ENCODE measurements around the gene ADGRG3. TPM values are rescaled to one million over a fixed set of nuclear protein-coding genes. Genes with fewer than 3 reads are reported as not detected.

ADGRG3 gene
- total RNA-seq, 1 donor from 2014 or later = not detected

DNA sequence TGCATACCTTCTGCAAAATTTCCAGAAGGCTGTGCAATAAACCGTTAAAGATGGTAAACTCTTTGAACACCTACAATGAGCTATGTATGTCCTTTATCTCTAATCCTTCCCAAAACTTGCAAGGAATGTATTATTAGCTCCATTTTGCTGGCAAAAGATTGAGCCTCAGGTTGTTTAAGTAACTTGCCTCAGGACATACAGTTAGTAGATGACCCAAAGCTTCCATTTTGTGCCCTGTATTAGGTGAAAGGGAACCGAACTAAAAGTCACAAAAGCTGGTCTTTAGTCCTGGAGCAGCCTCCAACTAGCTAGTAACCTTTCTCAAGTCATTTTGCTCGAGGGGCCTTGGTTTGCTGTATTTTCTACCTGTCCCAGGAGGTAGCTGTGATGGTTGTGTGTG, 4.3 kb downstream of the ADGRG3 start:
- no peaks in the 10 kb centered on the region for H3K79me2 ChIP-seq (ENCODE audit: insufficient read depth, low read length)
- peaks cover 28% of the 10 kb centered on the region for H3K27me3 Mint-ChIP-seq (ENCODE audit: low read depth, unreplicated experiment)

DNA sequence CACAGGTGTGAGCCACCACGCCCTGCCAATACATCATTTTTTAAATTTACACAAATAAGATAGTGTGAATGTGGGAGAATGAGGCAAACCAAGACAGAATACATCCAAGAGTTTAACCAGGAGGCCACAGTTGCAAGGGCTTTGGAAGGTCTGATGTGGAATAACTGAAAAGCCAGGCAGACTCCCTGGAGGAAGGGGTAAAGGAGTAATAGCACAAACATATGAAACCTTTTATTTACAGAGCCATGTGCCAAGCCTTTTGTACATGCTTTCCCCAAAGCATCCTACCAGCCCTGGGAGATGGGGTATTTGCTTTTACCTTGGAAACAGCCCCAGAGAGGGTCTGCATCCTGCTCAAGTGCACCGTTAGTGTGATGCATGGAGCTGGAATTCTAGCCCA, 4.7 kb downstream of the ADGRG3 start:
- DNase-seq (ENCODE audit: low read depth) = no peak
- H3K27ac ChIP-seq (ENCODE audit: low read depth, low read length) = no peak overlapping the region
- no peaks in the 10 kb centered on the region for H3K36me3 ChIP-seq (ENCODE audit: insufficient read depth, low read length)
- no peak overlapping the region for H3K4me3 ChIP-seq (ENCODE audit: insufficient read depth, low read depth, low read length)
- no peak overlapping the region for H2AFZ ChIP-seq (ENCODE audit: low read depth, low read length)
- H3K9me3 ChIP-seq (ENCODE audit: insufficient read depth, low read depth, low read length) = no peaks in the 10 kb centered on the region
- no peaks in the 10 kb centered on the region for H4K20me1 ChIP-seq (ENCODE audit: insufficient read depth, low read length)
- Mint-ChIP-seq H3K27me3 (ENCODE audit: low read depth, unreplicated experiment) (peaks cover 28% of the 10 kb centered on the region), H3K36me3 (ENCODE audit: low read depth, unreplicated experiment) (no peaks in the 10 kb centered on the region), H3K4me3 (ENCODE audit: unreplicated experiment) (no peak overlapping the region), H3K4me1 (ENCODE audit: low read depth, unreplicated experiment) (peaks cover 9% of the 10 kb centered on the region), H3K9me3 (ENCODE audit: unreplicated experiment) (no peaks in the 10 kb centered on the region), H3K27ac (ENCODE audit: unreplicated experiment) (no peak overlapping the region)
- TF ChIP-seq, protein P1, sequence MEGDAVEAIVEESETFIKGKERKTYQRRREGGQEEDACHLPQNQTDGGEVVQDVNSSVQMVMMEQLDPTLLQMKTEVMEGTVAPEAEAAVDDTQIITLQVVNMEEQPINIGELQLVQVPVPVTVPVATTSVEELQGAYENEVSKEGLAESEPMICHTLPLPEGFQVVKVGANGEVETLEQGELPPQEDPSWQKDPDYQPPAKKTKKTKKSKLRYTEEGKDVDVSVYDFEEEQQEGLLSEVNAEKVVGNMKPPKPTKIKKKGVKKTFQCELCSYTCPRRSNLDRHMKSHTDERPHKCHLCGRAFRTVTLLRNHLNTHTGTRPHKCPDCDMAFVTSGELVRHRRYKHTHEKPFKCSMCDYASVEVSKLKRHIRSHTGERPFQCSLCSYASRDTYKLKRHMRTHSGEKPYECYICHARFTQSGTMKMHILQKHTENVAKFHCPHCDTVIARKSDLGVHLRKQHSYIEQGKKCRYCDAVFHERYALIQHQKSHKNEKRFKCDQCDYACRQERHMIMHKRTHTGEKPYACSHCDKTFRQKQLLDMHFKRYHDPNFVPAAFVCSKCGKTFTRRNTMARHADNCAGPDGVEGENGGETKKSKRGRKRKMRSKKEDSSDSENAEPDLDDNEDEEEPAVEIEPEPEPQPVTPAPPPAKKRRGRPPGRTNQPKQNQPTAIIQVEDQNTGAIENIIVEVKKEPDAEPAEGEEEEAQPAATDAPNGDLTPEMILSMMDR (IDR thresholded peaks at IDR 0.05; ENCODE audit: insufficient read depth, low read depth, low read length) = no peak
- no peak for TF ChIP-seq EZH2 (IDR thresholded peaks at IDR 0.05; ENCODE audit: insufficient read depth, low read length)
- peaks cover 23% of the 10 kb centered on the region for H3K27me3 ChIP-seq (ENCODE audit: insufficient read depth, low read length)
- no peaks in the 10 kb centered on the region for H3K79me2 ChIP-seq (ENCODE audit: insufficient read depth, low read length)
- no peak overlapping the region for H3K9ac ChIP-seq (ENCODE audit: low read length)
- H3K4me1 ChIP-seq (ENCODE audit: insufficient read depth, low read length) = no peaks in the 10 kb centered on the region
- H3K4me2 ChIP-seq (ENCODE audit: low read length) = no peak overlapping the region
- FAIRE-seq = no peak

More for the DNA sequence above, 4.3 kb downstream of the ADGRG3 start:
- no peak for FAIRE-seq
- Histone ChIP-seq H3K9ac (ENCODE audit: low read length) (no peak overlapping the region), H4K20me1 (ENCODE audit: insufficient read depth, low read length) (no peaks in the 10 kb centered on the region), H3K27ac (ENCODE audit: low read depth, low read length) (no peak overlapping the region), H3K36me3 (ENCODE audit: insufficient read depth, low read length) (no peaks in the 10 kb centered on the region), H2AFZ (ENCODE audit: low read depth, low read length) (no peak overlapping the region), H3K4me1 (ENCODE audit: insufficient read depth, low read length) (no peaks in the 10 kb centered on the region), H3K27me3 (ENCODE audit: insufficient read depth, low read length) (peaks cover 23% of the 10 kb centered on the region), H3K4me2 (ENCODE audit: low read length) (no peak overlapping the region), H3K9me3 (ENCODE audit: insufficient read depth, low read depth, low read length) (no peaks in the 10 kb centered on the region), H3K4me3 (ENCODE audit: insufficient read depth, low read depth, low read length) (no peak overlapping the region)
- DNase-seq (ENCODE audit: low read depth) = no peak
- Mint-ChIP-seq H3K4me1 (ENCODE audit: low read depth, unreplicated experiment) (peaks cover 9% of the 10 kb centered on the region), H3K4me3 (ENCODE audit: unreplicated experiment) (no peak overlapping the region), H3K9me3 (ENCODE audit: unreplicated experiment) (no peaks in the 10 kb centered on the region), H3K36me3 (ENCODE audit: low read depth, unreplicated experiment) (no peaks in the 10 kb centered on the region), H3K27ac (ENCODE audit: unreplicated experiment) (no peak overlapping the region)
- TF ChIP-seq, protein P1 (IDR thresholded peaks at IDR 0.05; ENCODE audit: insufficient read depth, low read depth, low read length) = no peak
- no peak for TF ChIP-seq EZH2 (IDR thresholded peaks at IDR 0.05; ENCODE audit: insufficient read depth, low read length)

DNA sequence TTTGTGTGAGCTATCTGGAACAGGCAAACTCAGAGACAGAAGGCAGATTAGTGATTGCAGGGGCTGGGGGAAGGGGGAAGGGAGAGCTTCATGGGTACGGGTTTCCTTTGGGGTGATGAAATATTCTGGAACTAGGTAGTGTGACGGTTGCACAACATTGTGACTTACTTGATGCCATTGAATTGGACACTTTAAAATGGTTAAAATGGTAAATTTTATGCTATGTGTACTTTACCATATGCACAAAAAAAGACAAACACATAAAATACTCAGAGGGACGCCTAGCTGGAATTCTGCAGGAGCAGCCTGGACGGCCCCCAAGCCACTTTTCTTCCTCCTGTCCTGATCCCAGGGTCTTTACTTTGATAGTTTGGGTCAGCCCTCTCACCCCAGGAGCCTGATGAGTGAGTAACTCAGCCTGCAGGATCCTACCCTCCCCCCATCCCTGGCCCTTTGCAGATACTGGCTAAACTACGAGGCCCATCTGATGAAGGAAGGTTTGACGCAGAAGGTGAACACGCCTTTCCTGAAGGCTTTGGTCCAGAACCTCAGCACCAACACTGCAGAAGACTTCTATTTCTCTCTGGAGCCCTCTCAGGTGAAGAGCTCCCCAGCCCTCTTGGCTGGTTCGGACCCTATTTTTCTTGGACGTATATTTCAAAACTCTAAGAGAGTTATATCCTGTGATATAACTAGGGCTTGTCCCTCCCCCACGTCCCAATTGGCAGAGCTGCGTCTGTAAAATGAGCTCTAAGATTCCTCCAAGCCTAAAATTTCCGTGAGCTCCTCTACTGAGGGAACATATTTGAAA, 7.8 kb downstream of the ADGRG3 start:
- no peak overlapping the region for H3K4me2 ChIP-seq (ENCODE audit: low read length)

More for the DNA sequence above, 7.8 kb downstream of the ADGRG3 start:
- no peak overlapping the region for H3K27ac ChIP-seq (ENCODE audit: low read depth, low read length)
- H3K4me1 Mint-ChIP-seq (ENCODE audit: low read depth, unreplicated experiment) = peaks cover 9% of the 10 kb centered on the region
- no peaks in the 10 kb centered on the region for H4K20me1 ChIP-seq (ENCODE audit: insufficient read depth, low read length)
- H3K9ac ChIP-seq (ENCODE audit: low read length) = no peak overlapping the region
- no peaks in the 10 kb centered on the region for H3K9me3 ChIP-seq (ENCODE audit: insufficient read depth, low read depth, low read length)
- no peak for DNase-seq (ENCODE audit: low read depth)
- TF ChIP-seq, protein P1 (IDR thresholded peaks at IDR 0.05; ENCODE audit: insufficient read depth, low read depth, low read length) = no peak
- TF ChIP-seq EZH2 (IDR thresholded peaks at IDR 0.05; ENCODE audit: insufficient read depth, low read length) = no peak
- no peak overlapping the region for H3K27ac Mint-ChIP-seq (ENCODE audit: unreplicated experiment)
- no peaks in the 10 kb centered on the region for H3K9me3 Mint-ChIP-seq (ENCODE audit: unreplicated experiment)
- H3K27me3 Mint-ChIP-seq (ENCODE audit: low read depth, unreplicated experiment) = peaks cover 38% of the 10 kb centered on the region
- no peaks in the 10 kb centered on the region for H3K36me3 ChIP-seq (ENCODE audit: insufficient read depth, low read length)
- no peak for FAIRE-seq
- no peak overlapping the region for H3K4me3 Mint-ChIP-seq (ENCODE audit: unreplicated experiment)
- H3K4me1 ChIP-seq (ENCODE audit: insufficient read depth, low read length) = no peaks in the 10 kb centered on the region
- H3K27me3 ChIP-seq (ENCODE audit: insufficient read depth, low read length) = peaks cover 25% of the 10 kb centered on the region
- no peaks in the 10 kb centered on the region for H3K36me3 Mint-ChIP-seq (ENCODE audit: low read depth, unreplicated experiment)
- H2AFZ ChIP-seq (ENCODE audit: low read depth, low read length) = no peak overlapping the region
- no peak overlapping the region for H3K4me3 ChIP-seq (ENCODE audit: insufficient read depth, low read depth, low read length)
- H3K79me2 ChIP-seq (ENCODE audit: insufficient read depth, low read length) = no peaks in the 10 kb centered on the region
